PC-3 (cell line): ENCODE data around the gene CHEK1. TPM values are rescaled to one million over a fixed set of nuclear protein-coding genes. Genes with fewer than 3 reads are reported as not detected.

Experiments used
- ATAC-seq: fragments of 200-7000 bp; cut with Tn5 transposase; 2 replicates; pipeline ENCODE4 v1.9.1; 2020; ENCODE audit warnings: mild to moderate bottlenecking, moderate library complexity
- BruUV-seq: library from RNA; stranded (reverse); fragments of 400-500 nt; replicated peaks from 2 replicates; lab custom pipeline; 2021; lab: Mats Ljungman, UMichigan
- CTCF ChIA-PET: fragments of 300-600 bp; sonication (Branson Sonifier 250); formaldehyde crosslinking; loops from one replicate; lab custom pipeline; 2022; ENCODE audit warnings: antibody characterized with exemption; lab: Charles Lee
- POLR2A ChIA-PET: fragments of 300-600 bp; sonication (Branson Sonifier 250); formaldehyde crosslinking; loops from one replicate; lab custom pipeline; 2022; ENCODE audit warnings: antibody characterized with exemption; ENCODE audit not compliant: unreplicated experiment; lab: Charles Lee
- DNase-seq: peaks from one replicate; pipeline ENCODE4 v3.0.0-alpha.2; 2015
- H2AFZ ChIP-seq: fragments of 300-600 bp; sonication (generic); 2 replicates; pipeline ENCODE4 v1.6.0; 2016; ENCODE audit warnings: antibody characterized with exemption, low read length
- H3F3A ChIP-seq: fragments of 300-600 bp; sonication (generic); one replicate; pipeline ENCODE4 v1.6.0; 2017; ENCODE audit warnings: antibody characterized with exemption, low read length, control low read depth, mild to moderate bottlenecking; ENCODE audit not compliant: unreplicated experiment
- H3K27ac ChIP-seq: fragments of 300-600 bp; sonication (generic); 2 replicates; pipeline ENCODE4 v1.5.1; 2016; ENCODE audit warnings: mild to moderate bottlenecking, low read length
- H3K27me3 ChIP-seq: fragments of 300-600 bp; sonication (generic); 2 replicates; pipeline ENCODE4 v1.6.1; 2016; ENCODE audit warnings: low read length, mixed read lengths
- H3K36me3 ChIP-seq: fragments of 300-600 bp; sonication (generic); 2 replicates; pipeline ENCODE4 v1.6.1; 2016; ENCODE audit warnings: low read depth, mixed run types, low read length, mixed read lengths
- H3K4me1 ChIP-seq: fragments of 300-600 bp; sonication (generic); 2 replicates; pipeline ENCODE4 v1.5.1; 2016; ENCODE audit warnings: low read length; ENCODE audit not compliant: insufficient read depth
- H3K4me2 ChIP-seq: fragments of 300-600 bp; sonication (generic); 2 replicates; pipeline ENCODE4 v1.6.0; 2016; ENCODE audit warnings: low read length
- H3K4me3 ChIP-seq: fragments of 300-600 bp; sonication (generic); 2 replicates; pipeline ENCODE4 v1.5.1; 2016; ENCODE audit warnings: mild to moderate bottlenecking, low read length, mixed read lengths
- H3K79me2 ChIP-seq: fragments of 300-600 bp; sonication (generic); 2 replicates; pipeline ENCODE4 v1.6.1; 2017; ENCODE audit warnings: low read length, mixed read lengths
- H3K9ac ChIP-seq: fragments of 300-600 bp; sonication (generic); 2 replicates; pipeline ENCODE4 v1.6.0; 2016; ENCODE audit warnings: mild to moderate bottlenecking, low read length
- H3K9me2 ChIP-seq: fragments of 300-600 bp; sonication (generic); replicated peaks from 2 replicates; pipeline ENCODE4 v1.6.1; 2016; ENCODE audit warnings: mixed run types, low read length, mixed read lengths
- H3K9me3 ChIP-seq: fragments of 300-600 bp; sonication (generic); 2 replicates; pipeline ENCODE4 v1.6.1; 2016; ENCODE audit warnings: low read length, mixed read lengths
- H4K20me1 ChIP-seq: fragments of 300-600 bp; sonication (generic); 2 replicates; pipeline ENCODE4 v1.6.1; 2016; ENCODE audit warnings: low read length, mixed read lengths
- EZH2 ChIP-seq: fragments of 300-600 bp; sonication (generic); IDR thresholded peaks from one replicate; pipeline ENCODE4 v1.6.1; 2017; ENCODE audit warnings: antibody characterized with exemption, mild to moderate bottlenecking, low read length; ENCODE audit not compliant: unreplicated experiment
- EZH2phosphoT487 ChIP-seq: fragments of 300-600 bp; sonication (generic); IDR thresholded peaks from 2 replicates; pipeline ENCODE4 v1.6.1; 2018; ENCODE audit warnings: mild to moderate bottlenecking, antibody characterized with exemption, low read length, borderline replicate concordance
- intact Hi-C: fragments of 100-400 bp; cut with micrococcal nuclease; formaldehyde crosslinking; loops from 2 replicates; pipeline ENCODE4 v1.9.0; 2023
- total RNA-seq: library from RNA; depleted of rRNA; stranded (reverse); fragments of >200 nt; gene quantifications from 2 replicates; pipeline ENCODE4 v1.2.3, GENCODE V29; 2014
- TF ChIP-seq, protein P1 (sequence below): fragments of 300-600 bp; sonication (generic); conservative IDR thresholded peaks from 2 replicates; pipeline ENCODE4 v1.5.1; 2017; ENCODE audit warnings: antibody characterized with exemption, low read depth, mild to moderate bottlenecking, low read length

The CHEK1 gene
- total RNA-seq, 1 experiment from 2014 or later, result 49.8 TPM

DNA sequence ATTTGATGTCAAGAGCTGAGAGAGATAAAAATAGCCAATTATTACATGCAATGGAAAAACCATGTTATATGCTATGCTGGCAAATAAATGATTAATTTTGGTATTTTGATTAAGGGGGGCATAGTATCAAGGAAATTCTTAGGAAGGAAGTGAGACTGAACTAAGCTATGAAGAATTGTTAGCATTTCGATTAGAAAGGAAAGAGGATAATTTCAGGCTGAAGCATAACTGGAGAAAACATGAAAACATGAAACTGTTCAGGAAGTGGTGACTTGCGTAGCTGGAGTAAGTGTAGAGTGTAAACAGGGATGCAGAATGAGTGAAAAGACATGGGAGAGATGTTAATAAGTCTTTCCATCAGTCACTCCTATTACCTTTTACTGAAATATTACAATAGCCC is 49.2 kb downstream of the CHEK1 start:
- Histone ChIP-seq H3F3A (no peaks in the 10 kb centered on the region), H3K27ac (no peak overlapping the region), H3K4me1 (no peaks in the 10 kb centered on the region), H3K9me3 (no peaks in the 10 kb centered on the region), H3K9ac (no peak overlapping the region), H3K36me3 (peaks cover 12% of the 10 kb centered on the region; the same call in 1 of the 2 replicates), H4K20me1 (no peaks in the 10 kb centered on the region), H3K4me3 (no peak overlapping the region), H3K4me2 (no peak overlapping the region), H3K9me2 (no peaks in the 10 kb centered on the region), H3K79me2 (no peaks in the 10 kb centered on the region), H3K27me3 (no peaks in the 10 kb centered on the region), H2AFZ (no peak overlapping the region)
- DNase-seq (no peak), ATAC-seq (no peak)
- POLR2A ChIA-PET, result no interaction called here
- CTCF ChIA-PET, result no interaction called here
- intact Hi-C loops, result no loop called here
- no peak for TF ChIP-seq EZH2
- no peak for TF ChIP-seq EZH2phosphoT487
- TF ChIP-seq, protein P1, sequence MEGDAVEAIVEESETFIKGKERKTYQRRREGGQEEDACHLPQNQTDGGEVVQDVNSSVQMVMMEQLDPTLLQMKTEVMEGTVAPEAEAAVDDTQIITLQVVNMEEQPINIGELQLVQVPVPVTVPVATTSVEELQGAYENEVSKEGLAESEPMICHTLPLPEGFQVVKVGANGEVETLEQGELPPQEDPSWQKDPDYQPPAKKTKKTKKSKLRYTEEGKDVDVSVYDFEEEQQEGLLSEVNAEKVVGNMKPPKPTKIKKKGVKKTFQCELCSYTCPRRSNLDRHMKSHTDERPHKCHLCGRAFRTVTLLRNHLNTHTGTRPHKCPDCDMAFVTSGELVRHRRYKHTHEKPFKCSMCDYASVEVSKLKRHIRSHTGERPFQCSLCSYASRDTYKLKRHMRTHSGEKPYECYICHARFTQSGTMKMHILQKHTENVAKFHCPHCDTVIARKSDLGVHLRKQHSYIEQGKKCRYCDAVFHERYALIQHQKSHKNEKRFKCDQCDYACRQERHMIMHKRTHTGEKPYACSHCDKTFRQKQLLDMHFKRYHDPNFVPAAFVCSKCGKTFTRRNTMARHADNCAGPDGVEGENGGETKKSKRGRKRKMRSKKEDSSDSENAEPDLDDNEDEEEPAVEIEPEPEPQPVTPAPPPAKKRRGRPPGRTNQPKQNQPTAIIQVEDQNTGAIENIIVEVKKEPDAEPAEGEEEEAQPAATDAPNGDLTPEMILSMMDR, result no peak
- BruUV-seq, result no TSS peak

DNA sequence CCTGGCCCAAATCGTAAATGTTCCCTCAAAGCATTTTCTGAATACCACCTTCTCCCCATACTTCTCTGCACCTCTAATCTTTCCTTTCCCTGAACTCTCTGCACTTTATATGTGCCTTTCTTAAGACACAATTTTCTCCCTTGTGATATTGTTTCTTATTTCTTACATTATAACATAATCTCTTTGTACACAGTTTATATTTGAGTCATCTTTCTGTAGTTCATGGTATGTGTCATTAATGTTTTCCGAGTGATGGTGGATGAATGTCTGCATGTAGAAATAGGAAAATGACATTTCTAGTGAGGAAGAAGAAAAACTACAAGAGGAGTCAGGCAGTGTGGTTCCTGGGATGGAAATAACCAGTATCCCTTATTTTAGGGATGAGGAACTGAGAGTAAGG is 50.2 kb downstream of the CHEK1 start:
- Histone ChIP-seq H3K36me3 (peaks cover 12% of the 10 kb centered on the region; the same call in 1 of the 2 replicates), H4K20me1 (no peaks in the 10 kb centered on the region), H3K4me3 (no peak overlapping the region), H2AFZ (no peak overlapping the region), H3K27ac (no peak overlapping the region), H3K79me2 (no peaks in the 10 kb centered on the region), H3K27me3 (no peaks in the 10 kb centered on the region), H3F3A (no peaks in the 10 kb centered on the region), H3K9me3 (no peaks in the 10 kb centered on the region), H3K9me2 (no peaks in the 10 kb centered on the region), H3K9ac (no peak overlapping the region), H3K4me1 (no peaks in the 10 kb centered on the region), H3K4me2 (no peak overlapping the region)
- CTCF ChIA-PET, result no interaction called here
- ATAC-seq (no peak; the same call in 1 of the 2 replicates), DNase-seq (no peak)
- TF ChIP-seq, protein P1, result no peak
- TF ChIP-seq EZH2phosphoT487 (no peak), EZH2 (no peak)
- POLR2A ChIA-PET, result no interaction called here
- intact Hi-C loops, result no loop called here
- BruUV-seq, result no TSS peak

DNA sequence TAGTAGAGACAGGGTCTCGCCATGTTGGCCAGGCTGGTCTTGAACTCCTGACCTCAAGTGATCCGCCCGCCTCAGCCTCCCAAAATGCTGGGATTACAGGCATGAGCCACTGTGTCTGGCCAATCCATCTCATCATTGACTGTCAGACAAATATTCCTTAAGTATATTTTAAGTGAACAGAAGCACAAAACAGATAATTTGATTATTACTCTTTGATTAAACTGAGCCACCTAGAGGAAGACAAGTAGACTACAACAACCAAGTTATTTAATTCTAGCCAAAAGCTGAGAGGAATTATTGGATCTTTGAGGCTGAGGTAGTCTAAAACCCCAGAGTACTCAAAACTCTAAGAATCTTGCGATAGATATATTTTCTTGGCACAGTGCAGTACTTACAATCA is 54.4 kb downstream of the CHEK1 start:
- H3K4me1 ChIP-seq, result no peaks in the 10 kb centered on the region
- H3K27ac ChIP-seq, result no peak overlapping the region
- H2AFZ ChIP-seq, result no peak overlapping the region
- H3K9ac ChIP-seq, result no peak overlapping the region
- H3K4me2 ChIP-seq, result no peak overlapping the region
- no peaks in the 10 kb centered on the region for H3K27me3 ChIP-seq
- ATAC-seq, result peak; percentile 43; the same call in 1 of the 2 replicates
- H3K79me2 ChIP-seq, result no peaks in the 10 kb centered on the region
- ChIA-PET CTCF (no interaction called here), POLR2A (no interaction called here)
- DNase-seq, result peak; percentile 16
- H3K4me3 ChIP-seq, result no peak overlapping the region
- H3K9me3 ChIP-seq, result no peaks in the 10 kb centered on the region
- intact Hi-C loops, result no loop called here
- no peaks in the 10 kb centered on the region for H3K9me2 ChIP-seq
- no peak for TF ChIP-seq EZH2phosphoT487
- TF ChIP-seq, protein P1, result peak; percentile 60
- H3F3A ChIP-seq, result no peaks in the 10 kb centered on the region
- no TSS peak for BruUV-seq
- peaks cover 8% of the 10 kb centered on the region; the same call in 1 of the 2 replicates for H3K36me3 ChIP-seq
- no peaks in the 10 kb centered on the region for H4K20me1 ChIP-seq
